NOMO-1 treated with DMSO at 0.1 percent for 48 hours (cell line): Measurements from ENCODE around the gene PAQR8.
"Not testable (repeated sequence)": the region's sequence is repeated elsewhere in the genome, so short reads cannot be mapped to it uniquely, and the experiment has no call there.

Experiments used
- DNase-seq: peaks from one replicate; lab custom pipeline; 2025; ENCODE audit not compliant: unreplicated experiment; lab: John Stamatoyannopoulos, UW

The PAQR8 gene

GRCh38 chr6:52405243-52405642 is 43.3 kb downstream of the PAQR8 start:
- DNase-seq: no peak

GRCh38 chr6:52407467-52407866 is 45.5 kb downstream of the PAQR8 start:
- DNase-seq: peak; percentile 29

DNA sequence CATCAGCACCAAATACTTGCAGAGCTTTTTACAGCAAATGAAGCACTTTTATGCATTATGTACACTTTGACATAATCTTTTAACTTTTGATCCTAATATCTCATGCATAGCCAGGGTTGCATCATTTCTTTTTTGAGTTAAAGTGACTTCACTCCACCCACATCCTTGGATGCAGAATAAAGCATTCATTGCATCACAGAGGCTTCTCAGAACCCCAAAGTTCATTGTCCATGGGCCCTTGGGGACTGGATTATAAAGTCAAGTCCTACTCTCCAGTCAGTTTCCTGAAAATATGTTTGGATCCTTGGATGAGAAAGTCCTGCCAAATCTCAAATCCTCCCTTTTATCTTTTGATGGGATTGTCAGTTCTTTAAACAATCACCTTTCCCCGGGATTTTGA is 47.5 kb downstream of the PAQR8 start:
- no peak for DNase-seq

GRCh38 chr6:52410979-52411378 is 49.0 kb downstream of the PAQR8 start:
- no peak for DNase-seq

DNA sequence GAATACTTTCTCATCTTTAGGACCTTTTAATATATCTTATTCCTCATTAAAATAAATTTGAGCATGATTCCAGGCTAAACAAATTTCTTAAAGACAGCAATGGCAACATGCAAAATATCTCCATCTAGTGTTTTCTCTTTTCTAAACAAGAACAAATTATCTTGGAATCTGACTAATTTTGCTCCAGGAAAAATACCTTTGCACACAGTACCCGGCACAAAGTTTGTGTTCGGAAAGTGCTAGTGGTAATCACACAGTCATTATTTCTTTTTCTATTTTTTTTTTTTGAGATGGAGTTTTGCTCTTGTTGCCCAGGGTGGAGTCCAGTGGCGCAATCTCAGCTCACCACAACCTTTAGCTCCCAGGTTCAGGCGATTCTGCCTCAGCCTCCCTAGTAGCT is 50.0 kb downstream of the PAQR8 start:
- DNase-seq: no peak

DNA sequence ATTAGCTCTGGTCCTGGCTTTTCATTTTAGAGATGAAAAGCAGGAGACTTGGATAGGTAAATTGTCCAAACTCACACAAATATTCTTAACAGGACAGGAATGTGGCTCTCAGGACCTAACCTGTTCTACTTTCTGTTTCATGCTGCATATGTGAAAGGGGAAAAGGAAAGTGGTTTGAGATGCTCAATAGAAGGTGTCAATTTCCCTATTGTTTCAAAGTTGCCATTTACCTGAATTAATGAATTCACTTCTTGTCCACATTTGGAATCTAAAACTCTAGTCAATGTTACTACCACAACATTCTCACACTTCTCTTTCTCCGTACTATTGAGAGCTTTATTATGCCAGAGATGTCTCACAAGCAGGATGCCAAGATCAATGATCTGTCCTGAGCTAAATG is 53.4 kb downstream of the PAQR8 start:
- peak; percentile 9 for DNase-seq

- peak; percentile 30 for DNase-seq
These were observed 54.1 kb downstream of the PAQR8 start for GRCh38 chr6:52415917-52416628.

GRCh38 chr6:52416629-52417151 is 54.7 kb downstream of the PAQR8 start:
- peak; percentile 48 for DNase-seq

GRCh38 chr6:52417675-52418111 is 55.7 kb downstream of the PAQR8 start:
- no peak for DNase-seq

- DNase-seq: no peak
These were observed 56.7 kb downstream of the PAQR8 start for GRCh38 chr6:52418606-52419005.

DNA sequence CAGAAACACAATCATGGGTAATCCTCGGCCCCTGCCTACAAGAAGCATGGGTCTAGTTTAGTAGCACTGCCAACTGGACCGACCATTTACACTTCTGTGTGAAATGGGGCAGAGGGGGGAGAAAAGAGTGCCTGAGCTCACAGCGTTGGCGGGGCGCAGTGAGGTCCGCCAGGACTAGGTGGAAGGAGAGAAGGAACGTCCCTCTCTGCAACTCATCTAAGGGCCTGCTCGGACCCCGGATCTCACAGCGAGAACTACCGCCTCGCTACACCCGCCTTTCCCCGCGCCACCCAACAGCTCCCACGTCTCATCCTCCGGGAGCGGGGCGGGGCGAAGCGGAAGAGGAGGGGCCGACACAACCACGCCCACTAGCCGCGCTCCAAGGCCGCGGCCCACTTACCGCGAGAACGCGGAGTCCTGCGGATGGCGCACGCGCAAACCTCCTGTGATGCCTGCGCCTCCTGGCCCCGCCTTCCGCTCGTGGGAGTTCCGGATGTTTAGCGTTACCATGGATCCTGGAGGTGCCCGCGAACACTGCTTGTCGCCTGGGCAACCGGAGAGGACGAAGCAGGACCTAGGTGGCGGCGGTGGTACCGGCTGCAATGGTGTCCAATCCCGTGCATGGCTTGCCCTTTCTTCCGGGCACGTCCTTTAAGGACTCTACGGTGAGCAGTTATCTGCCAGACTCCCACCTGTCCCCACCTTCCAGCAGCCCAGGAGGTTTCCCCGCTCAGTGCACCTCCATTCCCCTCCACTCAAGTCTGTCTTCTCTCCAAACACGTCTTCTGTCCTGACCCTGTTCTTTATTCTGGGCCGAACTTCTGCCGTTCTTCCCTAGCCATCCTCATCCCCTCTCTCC is 58.1 kb downstream of the PAQR8 start, which contains the start of gene EFHC1:
TSS of gene EFHC1 (plus strand) at position 534 of the 859 bp plus-strand sequence. CDS start at position 603, 69 bp downstream.
- peak; percentile 97 for DNase-seq

DNA sequence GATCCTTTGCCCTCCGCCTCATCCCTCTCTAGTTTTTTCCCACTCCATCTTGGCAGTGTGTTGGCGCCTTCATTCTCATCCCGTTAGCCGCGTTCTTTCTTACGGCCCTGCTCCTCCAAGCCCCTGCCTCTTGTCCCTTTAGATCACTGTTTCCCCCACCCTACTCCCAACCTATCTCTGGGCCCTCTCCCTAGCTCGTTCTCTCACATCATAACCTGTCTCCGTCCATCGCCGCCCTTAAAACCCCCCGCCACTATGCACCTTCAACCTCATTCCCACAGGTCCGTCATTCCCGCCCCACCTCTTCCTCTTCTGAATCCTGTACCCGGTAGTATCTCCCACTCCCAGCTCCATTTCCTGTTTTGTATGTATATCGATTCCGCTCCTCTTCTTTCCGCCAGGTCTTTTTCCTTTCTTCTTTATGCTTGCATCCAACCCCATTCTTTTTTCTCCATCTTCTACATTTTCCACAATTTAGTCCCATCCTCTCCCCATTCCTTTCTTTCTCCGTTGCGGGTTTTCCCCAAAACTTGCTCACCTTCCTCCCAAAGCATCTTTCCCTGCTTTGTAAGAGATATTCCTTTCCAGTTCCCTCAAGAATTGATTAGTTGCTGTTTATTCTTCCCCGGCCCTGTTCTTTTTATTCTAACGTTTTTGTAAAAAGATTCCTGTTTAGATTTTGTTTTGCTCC is 58.9 kb downstream of the PAQR8 start:
- no peak for DNase-seq

- no peak for DNase-seq
These were observed 60.2 kb downstream of the PAQR8 start for GRCh38 chr6:52422156-52422555.

GRCh38 chr6:52423448-52423847 is 61.5 kb downstream of the PAQR8 start:
- no peak for DNase-seq

DNA sequence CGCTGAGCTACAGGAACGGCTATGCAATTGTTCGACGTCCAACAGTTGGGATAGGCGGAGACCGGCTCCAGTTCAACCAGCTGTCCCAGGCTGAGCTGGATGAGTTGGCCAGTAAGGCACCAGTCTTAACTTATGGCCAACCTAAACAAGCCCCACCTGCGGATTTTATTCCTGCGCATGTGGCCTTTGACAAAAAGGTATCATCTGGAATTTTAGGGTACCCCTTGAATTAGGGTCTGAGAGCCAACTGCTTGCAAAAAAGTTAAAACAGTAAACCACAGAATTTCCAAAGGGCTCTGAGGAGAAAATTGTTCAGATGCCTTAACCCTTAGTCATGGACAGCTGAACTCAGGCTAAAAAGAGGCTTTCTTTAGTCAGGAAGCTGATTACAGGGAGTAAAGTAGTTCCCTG is 62.0 kb downstream of the PAQR8 start:
- DNase-seq: no peak

- no peak for DNase-seq
These were observed 62.6 kb downstream of the PAQR8 start for GRCh38 chr6:52424513-52424912.

DNA sequence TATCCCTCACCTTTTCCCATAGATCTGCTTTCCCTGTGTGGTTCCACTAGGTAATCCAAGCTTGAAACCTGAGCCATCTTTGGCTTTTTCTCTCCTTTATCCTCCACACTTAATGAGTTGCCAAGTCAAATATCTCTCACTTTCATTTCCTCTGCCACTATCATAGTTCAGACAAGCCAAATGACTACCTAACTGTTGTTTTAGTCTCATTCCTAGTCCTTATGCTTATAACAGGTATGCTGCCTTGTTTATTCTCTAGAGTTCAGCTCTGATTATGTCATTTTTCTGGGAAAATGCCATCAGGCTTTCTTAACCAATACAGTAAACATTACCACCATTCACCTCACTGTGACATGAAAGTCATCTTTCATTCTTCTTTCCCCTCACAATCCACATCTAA is 64.7 kb downstream of the PAQR8 start:
- DNase-seq: no peak

GRCh38 chr6:52433294-52433693 is 71.3 kb downstream of the PAQR8 start:
- DNase-seq: not testable (repeated sequence)

DNA sequence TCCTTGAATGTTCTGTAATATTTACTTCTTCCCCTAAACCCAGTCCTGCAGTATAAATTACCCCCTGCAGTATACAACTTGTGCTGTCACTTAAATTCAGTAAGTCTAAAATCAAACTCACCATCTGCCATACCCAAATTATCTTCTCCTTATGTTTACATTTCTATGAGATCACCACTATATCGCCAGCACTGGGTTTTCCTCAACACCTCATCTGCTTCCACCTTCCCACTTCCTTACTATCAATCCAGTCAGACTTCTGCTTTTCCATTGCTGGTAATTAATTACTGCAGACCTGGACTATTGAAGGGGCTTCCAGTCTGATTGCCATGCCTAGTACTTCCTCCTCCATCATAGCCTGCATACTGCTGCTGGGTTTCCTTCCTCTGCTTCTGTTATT is 73.4 kb downstream of the PAQR8 start:
- no peak for DNase-seq

DNA sequence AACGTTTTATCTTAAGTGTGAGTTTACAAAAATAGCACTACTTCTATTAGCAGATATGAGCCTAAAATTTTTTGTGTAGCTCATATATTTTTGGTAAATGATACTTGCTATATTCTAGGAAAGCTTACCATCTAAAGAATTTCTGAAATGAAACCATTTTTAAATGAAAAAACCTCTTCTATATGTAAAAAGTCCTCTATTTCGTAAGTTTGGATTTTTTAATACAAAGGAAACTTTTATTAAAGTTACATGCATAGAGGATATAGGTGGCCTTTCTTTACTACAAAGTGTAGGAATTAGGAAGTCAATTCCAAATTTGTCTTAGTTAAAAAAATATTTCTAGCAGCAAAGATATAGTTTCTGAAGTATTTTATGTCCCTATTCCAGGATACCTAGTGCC is 77.0 kb downstream of the PAQR8 start:
- no peak for DNase-seq

- DNase-seq: no peak
These were observed 92.6 kb downstream of the PAQR8 start for GRCh38 chr6:52454556-52454955.
